Endothelial cell of umbilical vein (primary cell): ENCODE data around the gene KCNJ15. TPM values are rescaled to one million over a fixed set of nuclear protein-coding genes. Genes with fewer than 3 reads are reported as not detected.
A peak's percentile ranks its signal among the peaks of the same experiment; 100 is the strongest.

Experiments used
- BruUV-seq: library from RNA; stranded (reverse); fragments of 400-500 nt; replicated peaks from 2 replicates; lab custom pipeline; 2021; lab: Mats Ljungman, UMichigan
- CTCF ChIA-PET: fragments of 300-600, 350-600 bp; sonication (Branson Sonifier 250); formaldehyde crosslinking; loops from one replicate; lab custom pipeline; 2021; ENCODE audit warnings: antibody characterized with exemption, inconsistent platforms; lab: Charles Lee
- POLR2A ChIA-PET: fragments of 300-600, 350-600 bp; sonication (Branson Sonifier 250); formaldehyde crosslinking; loops from one replicate; lab custom pipeline; 2021; ENCODE audit warnings: antibody characterized with exemption, inconsistent platforms; lab: Charles Lee
- DNase-seq: peaks from one replicate; pipeline ENCODE4 v3.0.0-alpha.2; 2011; ENCODE audit warnings: low read depth, low spot score
- FAIRE-seq: peaks from 2 replicates; lab custom pipeline; 2011; peaks lifted over from hg19 to GRCh38; lab: Jason Lieb, UNC
- H2AFZ ChIP-seq: 2 replicates; pipeline ENCODE4 v1.6.0; 2012; ENCODE audit warnings: low read depth, low read length, control low read depth, inconsistent platforms
- H3K27ac ChIP-seq: 2 replicates; pipeline ENCODE4 v1.5.1; 2011; ENCODE audit warnings: low read depth, mild to moderate bottlenecking, control low read depth, low read length, moderate library complexity; ENCODE audit not compliant: insufficient read depth
- H3K27me3 ChIP-seq, 2 experiments: 2 replicates each; pipeline versions ENCODE4 v1.6.0 to v1.6.1; 2011; ENCODE audit warnings: low read length in 2 of 2, mixed read lengths in 1 of 2; ENCODE audit not compliant: control insufficient read depth in 2 of 2, insufficient read depth in 2 of 2
- H3K36me3 ChIP-seq, 2 experiments: 2 replicates in 1 of 2; 3 replicates in 1 of 2; pipeline ENCODE4 v1.5.1; 2011; ENCODE audit warnings: low read length in 2 of 2, mild to moderate bottlenecking in 1 of 2, moderate library complexity in 1 of 2; ENCODE audit not compliant: control insufficient read depth in 2 of 2, insufficient read depth in 2 of 2; ENCODE audit errors: extremely low read depth in 1 of 2
- H3K4me1 ChIP-seq: 3 replicates; pipeline ENCODE4 v1.5.1; 2011; ENCODE audit warnings: mild to moderate bottlenecking, low read length; ENCODE audit not compliant: control insufficient read depth, insufficient read depth; ENCODE audit errors: extremely low read depth
- H3K4me2 ChIP-seq: 2 replicates; pipeline ENCODE4 v1.6.1; 2011; ENCODE audit warnings: low read length, control low read depth, mixed read lengths; ENCODE audit not compliant: insufficient read depth
- H3K4me3 ChIP-seq, 3 experiments: fragments of 200-600 bp in 1 of 3; sonication (generic), shearing (Covaris generic) in 1 of 3; replicated peaks in 1 of 3; 2 replicates each; pipeline ENCODE4 v1.5.1; 2011 to 2016; ENCODE audit warnings: control low read depth in 3 of 3, low read length in 3 of 3, mild to moderate bottlenecking in 2 of 3, inconsistent platforms in 1 of 3, low read depth in 1 of 3, moderate library complexity in 1 of 3; ENCODE audit not compliant: insufficient read depth in 1 of 3
- H3K79me2 ChIP-seq: 2 replicates; pipeline ENCODE4 v1.6.0; 2012; ENCODE audit warnings: low read length, inconsistent platforms; ENCODE audit not compliant: control insufficient read depth, insufficient read depth
- H3K9ac ChIP-seq: replicated peaks from 2 replicates; pipeline ENCODE3; 2011; ENCODE audit warnings: low read length, control low read depth; ENCODE audit not compliant: insufficient read depth; ENCODE audit errors: extremely low read depth
- H3K9me1 ChIP-seq: replicated peaks from 3 replicates; pipeline ENCODE4 v1.6.0; 2011; ENCODE audit warnings: mild to moderate bottlenecking, low read length; ENCODE audit not compliant: control insufficient read depth, insufficient read depth; ENCODE audit errors: extremely low read depth
- H3K9me3 ChIP-seq: replicated peaks from 2 replicates; pipeline ENCODE4 v1.5.1; 2012; ENCODE audit warnings: low read length, inconsistent platforms; ENCODE audit not compliant: control insufficient read depth, insufficient read depth
- H4K20me1 ChIP-seq: replicated peaks from 2 replicates; pipeline ENCODE3; 2011; ENCODE audit warnings: mild to moderate bottlenecking, low read length; ENCODE audit not compliant: control insufficient read depth, insufficient read depth; ENCODE audit errors: extremely low read depth
- EZH2 ChIP-seq: IDR thresholded peaks from 2 replicates; pipeline ENCODE4 v1.6.1; 2012; ENCODE audit warnings: borderline replicate concordance, low read depth, mild to moderate bottlenecking, moderate library complexity, low read length, inconsistent platforms; ENCODE audit not compliant: severe bottlenecking
- FOS ChIP-seq: IDR thresholded peaks from 2 replicates; pipeline ENCODE4 v1.6.1; 2011; ENCODE audit warnings: mild to moderate bottlenecking, low read length, moderate library complexity, borderline replicate concordance; ENCODE audit not compliant: insufficient read depth
- GATA2 ChIP-seq: IDR thresholded peaks from 2 replicates; pipeline ENCODE4 v1.7.0; 2011; ENCODE audit warnings: low read depth, mild to moderate bottlenecking, moderate library complexity, mixed read lengths, low read length; ENCODE audit not compliant: insufficient read length, insufficient read depth
- JUN ChIP-seq: IDR thresholded peaks from 2 replicates; pipeline ENCODE4 v1.6.1; 2011; ENCODE audit warnings: borderline replicate concordance, low read depth; ENCODE audit not compliant: insufficient read length, insufficient read depth
- MYC ChIP-seq: IDR thresholded peaks from one replicate; pipeline ENCODE4 v1.6.1; 2011; ENCODE audit warnings: mild to moderate bottlenecking, low read depth, low read length
- POLR2A ChIP-seq: IDR thresholded peaks from 2 replicates; pipeline ENCODE4 v1.6.1; 2012; ENCODE audit warnings: low read depth, mild to moderate bottlenecking, control low read depth, low read length
- POLR2AphosphoS5 ChIP-seq: IDR thresholded peaks from 2 replicates; pipeline ENCODE4 v1.6.1; 2012; ENCODE audit warnings: low read depth, mild to moderate bottlenecking, control low read depth, low read length, moderate library complexity; ENCODE audit not compliant: insufficient read depth
- dilution Hi-C: fragments of 300-500 bp; cut with MboI; formaldehyde crosslinking; loops from one replicate; pipeline ENCODE4 v1.15.0; 2019; ENCODE audit warnings: low sequenced_read_pairs; ENCODE audit not compliant: extremely low pct_ligation_motif_present
- intact Hi-C: fragments of 100-400 bp; cut with micrococcal nuclease; formaldehyde crosslinking; loops from one replicate; pipeline ENCODE4 v1.10.0; 2022
- polyA plus RNA-seq, 4 experiments: library from polyadenylated mRNA; depleted of rRNA in 3 of 4; stranded (reverse) in 3 of 4; unstranded in 1 of 4; fragments of >200 nt; gene quantifications; 2 replicates each; pipeline versions ENCODE4 v1.2.1 to v1.2.3, GENCODE V29; 2011 to 2012; ENCODE audit warnings: missing spikeins in 1 of 4
- total RNA-seq: library from RNA; stranded (reverse); gene quantifications from 2 replicates; pipeline ENCODE4 v1.2.3, GENCODE V29; 2021
- TF ChIP-seq, protein P1 (sequence below), 2 donors: IDR thresholded peaks; 1 replicate in 1 of 2; 2 replicates in 1 of 2; pipeline ENCODE4 v1.5.1; 2011; ENCODE audit warnings: low read length in 2 of 2, mild to moderate bottlenecking in 2 of 2, moderate library complexity in 2 of 2, control low read depth in 1 of 2, inconsistent platforms in 1 of 2, low read depth in 1 of 2; ENCODE audit not compliant: insufficient read depth in 1 of 2; ENCODE audit errors: extremely low read depth in 1 of 2
- TF ChIP-seq, protein P2 (sequence below): IDR thresholded peaks from 2 replicates; pipeline ENCODE4 v1.6.1; 2011; ENCODE audit not compliant: insufficient read depth, insufficient read length

KCNJ15 gene
- total and polyA plus RNA-seq, 2 donors (not counting 3 experiments of a cell fraction or from before 2014, with no cell fraction given): 1.4 to 1.5 TPM

DNA sequence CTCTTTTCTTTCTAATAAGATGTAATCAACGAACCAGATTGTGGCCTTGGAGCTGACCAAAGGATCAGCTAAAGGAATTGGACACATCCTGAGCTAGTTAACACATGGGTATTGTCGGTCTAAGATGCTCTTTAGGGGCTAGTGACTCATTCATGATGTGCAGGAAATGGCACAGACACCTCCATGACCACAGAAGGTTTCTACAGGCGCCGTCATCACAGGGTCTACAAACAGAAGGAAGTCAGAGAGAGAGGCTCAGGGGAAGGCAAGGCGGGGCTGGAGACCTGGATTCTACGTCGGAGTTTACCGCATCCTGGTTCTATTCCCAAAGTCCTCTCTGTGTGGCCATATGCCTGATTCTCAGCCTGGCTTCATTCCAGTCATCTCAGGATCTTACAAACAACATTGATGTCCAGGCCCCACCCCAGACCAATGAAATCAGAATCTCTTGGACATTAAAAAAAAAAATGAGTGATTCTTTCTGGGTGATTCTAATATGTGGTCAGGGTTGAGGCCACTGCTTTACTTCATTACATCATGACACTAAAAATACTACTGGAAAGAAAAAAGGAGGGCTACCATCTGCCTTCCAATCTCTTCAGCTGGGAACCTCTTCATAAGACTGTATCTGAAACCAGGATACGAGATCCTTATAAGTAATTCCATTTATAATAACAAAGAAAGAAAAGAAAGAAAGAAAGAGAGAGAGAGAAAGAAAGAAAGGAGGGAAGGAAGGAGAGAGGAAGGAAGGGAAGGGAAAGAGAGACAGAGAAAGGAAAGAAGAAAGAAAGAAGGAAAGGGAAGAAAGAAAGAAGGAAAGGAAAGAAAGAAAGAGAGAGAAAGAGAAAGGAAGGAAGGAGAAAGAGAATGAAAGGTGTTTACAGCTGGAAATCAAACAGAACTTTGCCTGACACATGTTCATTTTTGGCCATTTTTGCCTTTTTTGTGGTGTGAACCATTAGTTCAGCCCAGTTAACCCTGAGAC lies 11.6 kb upstream of the KCNJ15 start:
- intact Hi-C loops: loop anchor here (1.0 kb wide), 1 partner anchor 44 kb away; no protein-coding TSS in a partner anchor
- TF ChIP-seq EZH2 (no peak), MYC (no peak), POLR2A (no peak), JUN (peak; percentile 34), POLR2AphosphoS5 (no peak), FOS (peak; percentile 92), GATA2 (peak; percentile 53)
- TF ChIP-seq, protein P1, sequence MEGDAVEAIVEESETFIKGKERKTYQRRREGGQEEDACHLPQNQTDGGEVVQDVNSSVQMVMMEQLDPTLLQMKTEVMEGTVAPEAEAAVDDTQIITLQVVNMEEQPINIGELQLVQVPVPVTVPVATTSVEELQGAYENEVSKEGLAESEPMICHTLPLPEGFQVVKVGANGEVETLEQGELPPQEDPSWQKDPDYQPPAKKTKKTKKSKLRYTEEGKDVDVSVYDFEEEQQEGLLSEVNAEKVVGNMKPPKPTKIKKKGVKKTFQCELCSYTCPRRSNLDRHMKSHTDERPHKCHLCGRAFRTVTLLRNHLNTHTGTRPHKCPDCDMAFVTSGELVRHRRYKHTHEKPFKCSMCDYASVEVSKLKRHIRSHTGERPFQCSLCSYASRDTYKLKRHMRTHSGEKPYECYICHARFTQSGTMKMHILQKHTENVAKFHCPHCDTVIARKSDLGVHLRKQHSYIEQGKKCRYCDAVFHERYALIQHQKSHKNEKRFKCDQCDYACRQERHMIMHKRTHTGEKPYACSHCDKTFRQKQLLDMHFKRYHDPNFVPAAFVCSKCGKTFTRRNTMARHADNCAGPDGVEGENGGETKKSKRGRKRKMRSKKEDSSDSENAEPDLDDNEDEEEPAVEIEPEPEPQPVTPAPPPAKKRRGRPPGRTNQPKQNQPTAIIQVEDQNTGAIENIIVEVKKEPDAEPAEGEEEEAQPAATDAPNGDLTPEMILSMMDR (IDR thresholded peaks at IDR 0.05; ENCODE audit: extremely low read depth in 1 of 2, insufficient read depth in 1 of 2, low read depth in 1 of 2, low read length in 2 of 2): no peak
- TF ChIP-seq, protein P2, sequence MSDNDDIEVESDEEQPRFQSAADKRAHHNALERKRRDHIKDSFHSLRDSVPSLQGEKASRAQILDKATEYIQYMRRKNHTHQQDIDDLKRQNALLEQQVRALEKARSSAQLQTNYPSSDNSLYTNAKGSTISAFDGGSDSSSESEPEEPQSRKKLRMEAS: no peak
- H2AFZ ChIP-seq: no peak overlapping the region

More for the DNA sequence above, 11.6 kb upstream of the KCNJ15 start:
- peaks cover 21% of the 10 kb centered on the region for H3K4me1 ChIP-seq
- no peak overlapping the region for H3K9ac ChIP-seq
- dilution Hi-C loops: no loop called here
- no peaks in the 10 kb centered on the region for H4K20me1 ChIP-seq
- H3K79me2 ChIP-seq: no peaks in the 10 kb centered on the region
- FAIRE-seq (peak; percentile 65), DNase-seq (peak; percentile 33)
- H3K4me2 ChIP-seq: peak overlapping the region; percentile 21
- no TSS peak for BruUV-seq
- H3K9me3 ChIP-seq: no peaks in the 10 kb centered on the region
- H3K4me3 ChIP-seq: no peak overlapping the region
- ChIA-PET POLR2A (no interaction called here), CTCF (interaction anchor here (1.0 to 2.0 kb wide), 4 partner anchors 10 to 107 kb away, joined by 4 to 8 read pairs (median 6); no protein-coding TSS in a partner anchor)
- H3K27me3 ChIP-seq: peaks cover 2 to 12% of the 10 kb centered on the region in 2 experiments
- peak overlapping the region; percentile 7 for H3K27ac ChIP-seq
- no peaks in the 10 kb centered on the region for H3K36me3 ChIP-seq
- no peaks in the 10 kb centered on the region for H3K9me1 ChIP-seq
